H1 (cell line): ENCODE measurements around the gene R3HDM2.
"Not testable (repeated sequence)": the region's sequence is repeated elsewhere in the genome, so short reads cannot be mapped to it uniquely, and the experiment has no call there.

Source experiments
- CEBPB ChIP-seq: IDR thresholded peaks from 2 replicates; pipeline ENCODE4 v1.6.1; 2012; ENCODE audit warnings: low read depth, low read length
- CTCF ChIP-seq, 3 experiments: IDR thresholded peaks; 1 replicate in 2 of 3; 2 replicates in 1 of 3; pipeline versions ENCODE4 v1.5.1 to v1.6.1; 2011; ENCODE audit warnings: low read length in 3 of 3, mild to moderate bottlenecking in 3 of 3, inconsistent platforms in 2 of 3, low read depth in 1 of 3, moderate library complexity in 1 of 3; ENCODE audit not compliant: insufficient read depth in 1 of 3; ENCODE audit errors: control extremely low read depth in 1 of 3
- EP300 ChIP-seq, 2 experiments: IDR thresholded peaks; 1 replicate in 1 of 2; 2 replicates in 1 of 2; pipeline ENCODE4 v1.6.1; 2011 to 2012; ENCODE audit warnings: low read depth in 2 of 2, low read length in 2 of 2, mild to moderate bottlenecking in 2 of 2, borderline replicate concordance in 1 of 2, inconsistent platforms in 1 of 2, moderate library complexity in 1 of 2
- GTF2F1 ChIP-seq: IDR thresholded peaks from 2 replicates; pipeline ENCODE4 v1.6.1; 2012; ENCODE audit warnings: low read depth, low read length, improper control_type of control experiment, borderline replicate concordance
- JUN ChIP-seq: IDR thresholded peaks from 2 replicates; pipeline ENCODE4 v1.6.1; 2011; ENCODE audit warnings: low read depth, mild to moderate bottlenecking, improper control_type of control experiment, low read length
- MAX ChIP-seq: IDR thresholded peaks from 2 replicates; pipeline ENCODE4 v1.6.1; 2012; ENCODE audit warnings: inconsistent platforms
- RFX5 ChIP-seq: IDR thresholded peaks from 2 replicates; pipeline ENCODE4 v1.6.1; 2011; ENCODE audit warnings: low read depth, low read length, improper control_type of control experiment, borderline replicate concordance
- SRF ChIP-seq: IDR thresholded peaks from 2 replicates; pipeline ENCODE4 v1.6.1; 2011; ENCODE audit warnings: mild to moderate bottlenecking, low read depth, low read length, moderate library complexity
- SUZ12 ChIP-seq: fragments of 200-600 bp; sonication (generic); IDR thresholded peaks from 2 replicates; pipeline ENCODE4 v1.6.1; 2012; ENCODE audit warnings: mild to moderate bottlenecking, inconsistent platforms, low read length, moderate library complexity, mixed read lengths
- TCF12 ChIP-seq: IDR thresholded peaks from 2 replicates; pipeline ENCODE4 v1.6.1; 2011; ENCODE audit warnings: low read depth, mild to moderate bottlenecking, low read length
- ZNF274 ChIP-seq: IDR thresholded peaks from 2 replicates; pipeline ENCODE4 v1.7.0; 2012; ENCODE audit warnings: low read length, borderline replicate concordance; ENCODE audit errors: extremely low read depth

GRCh38 chr12:57402156-57402555, 28.7 kb downstream of the R3HDM2 start:
- TF ChIP-seq EP300 (IDR thresholded peaks at IDR 0.05; ENCODE audit: borderline replicate concordance in 1 of 2, low read depth in 2 of 2, low read length in 2 of 2); RFX5; TCF12; CTCF (IDR thresholded peaks at IDR 0.05; ENCODE audit: control extremely low read depth in 1 of 3, insufficient read depth in 1 of 3, low read depth in 1 of 3, low read length in 3 of 3); ZNF274; SUZ12; JUN; SRF; GTF2F1; CEBPB; MAX: not testable (repeated sequence)
